A673 (cell line): ENCODE measurements around the gene IRX1.

Source experiments
- CTCF ChIP-seq: fragments of 300-800, 200-600 bp; sonication (generic); conservative IDR thresholded peaks from 2 replicates; pipeline ENCODE4 v1.5.1; 2017; ENCODE audit warnings: low read depth, mild to moderate bottlenecking, antibody characterized with exemption, low read length, moderate library complexity, mixed read lengths
- EZH2 ChIP-seq: fragments of 200-600 bp; sonication (generic); IDR thresholded peaks from 2 replicates; pipeline ENCODE4 v1.6.1; 2017; ENCODE audit warnings: borderline replicate concordance, low read depth, mild to moderate bottlenecking, mixed read lengths, antibody characterized with exemption, low read length; ENCODE audit not compliant: poor library complexity, severe bottlenecking

DNA sequence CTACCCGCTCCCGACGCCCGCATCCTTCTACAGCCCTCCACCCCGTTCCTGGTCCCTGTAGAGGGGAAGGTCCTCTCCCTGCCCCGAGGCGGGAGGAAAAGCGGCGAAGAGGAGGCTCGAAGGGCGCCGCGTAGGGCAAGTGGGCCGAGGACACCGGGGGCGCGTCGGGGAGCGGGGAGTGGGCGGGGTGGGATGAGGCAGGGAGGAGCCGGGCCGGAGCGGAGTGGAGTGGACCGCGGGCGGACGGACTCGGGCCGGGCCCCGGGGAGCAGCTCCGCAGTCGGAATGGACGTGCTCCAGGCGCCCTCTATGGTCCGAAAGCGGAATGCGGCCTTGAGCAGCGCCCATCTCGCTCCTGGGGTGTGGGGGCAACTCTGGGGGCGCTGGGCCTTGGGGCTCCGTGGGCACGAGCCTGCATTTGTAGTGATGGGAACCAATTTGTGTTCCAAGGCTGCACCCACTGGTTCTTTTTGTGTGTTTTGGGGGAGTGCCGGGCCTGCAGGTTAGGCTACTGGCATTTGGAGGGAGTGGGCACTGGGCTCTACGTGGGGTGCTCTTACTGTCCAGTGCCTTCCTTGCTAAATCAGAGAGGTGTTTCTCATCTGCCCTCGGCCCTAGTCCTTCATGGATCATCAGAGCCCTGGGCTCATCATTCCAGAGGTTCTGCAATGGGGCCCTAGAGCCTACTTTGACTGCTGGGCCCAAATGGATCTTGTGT, 7.3 kb downstream of the IRX1 start:
- TF ChIP-seq CTCF = no peak
- no peak for TF ChIP-seq EZH2
